Measurements from ENCODE around the gene IFITM5.

- TF ChIP-seq CTCF (IDR thresholded peaks at IDR 0.05) (no peak), POLR2A (IDR thresholded peaks at IDR 0.05) (no peak)
These were observed 790 bp downstream of the IFITM5 start for GRCh38 chr11:298406-299065.

Measured in suprapubic skin (tissue), 3 donors.